ENCODE results near the gene FIGNL1.
A peak's percentile ranks its signal among the peaks of the same experiment; 100 is the strongest.
"Not testable (repeated sequence)": the region's sequence is repeated elsewhere in the genome, so short reads cannot be mapped to it uniquely, and the experiment has no call there.

Gene FIGNL1

GRCh38 chr7:50470250-50471163, 20.4 kb upstream of the FIGNL1 start:
- no peak for DNase-seq

DNA sequence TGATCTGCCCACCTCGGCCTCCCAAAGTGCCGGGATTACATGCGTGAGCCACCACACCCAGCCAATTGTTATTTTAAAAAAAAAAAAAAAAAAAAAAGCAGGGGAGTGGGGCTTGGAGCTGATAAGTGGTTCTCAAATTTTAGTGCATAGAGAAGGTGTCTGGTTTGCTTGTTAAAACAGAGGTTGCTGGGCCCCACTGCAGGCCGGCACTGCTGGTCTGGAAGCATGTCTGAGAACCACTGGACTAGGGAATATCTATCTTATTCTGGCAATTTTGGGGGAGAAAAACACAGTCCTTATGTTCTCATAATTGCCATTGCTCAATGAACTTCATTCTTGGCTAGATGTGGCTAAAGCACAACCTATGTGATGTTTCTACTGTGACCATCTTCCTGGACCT, 19.0 kb upstream of the FIGNL1 start:
- DNase-seq: no peak

- DNase-seq: peak; percentile 50 to 78 (median 65)
Measured at GRCh38 chr7:50467817-50468610, 17.9 kb upstream of the FIGNL1 start.

DNA sequence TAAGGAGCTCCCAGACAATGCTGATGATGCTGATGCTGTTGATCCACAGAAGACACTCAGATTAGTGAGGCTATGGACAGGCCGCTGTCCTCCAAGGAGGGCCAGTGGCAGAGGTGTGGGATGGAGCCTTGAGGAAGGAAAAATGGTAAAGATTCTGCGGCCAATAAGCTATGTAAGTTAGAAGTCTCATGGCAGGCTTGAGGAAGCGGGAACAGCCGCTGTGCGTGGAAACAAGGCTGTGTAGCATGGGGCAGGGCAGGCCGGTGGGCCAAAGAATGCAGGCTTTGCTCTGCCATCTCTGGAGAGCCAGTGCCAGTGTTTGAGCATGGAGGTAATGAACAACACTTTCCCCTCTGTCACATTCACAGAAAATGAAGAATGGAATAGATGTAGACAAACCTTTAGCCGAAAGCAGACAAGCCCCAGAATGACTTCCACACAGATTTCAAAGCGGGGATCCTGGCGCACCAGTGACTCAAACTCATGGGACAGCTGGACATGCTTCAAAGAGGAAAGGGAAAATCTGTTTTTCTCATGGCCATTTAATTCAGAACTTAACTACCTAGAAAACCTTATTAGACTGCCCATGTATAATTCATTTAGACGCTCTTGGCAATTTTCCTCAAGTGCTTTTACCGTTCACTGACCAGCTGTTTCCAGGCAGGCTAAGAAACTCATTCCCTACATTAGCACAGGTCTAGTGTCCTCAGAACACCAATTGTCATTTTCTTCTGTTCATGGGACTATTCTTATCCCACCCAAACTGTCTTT, 16.9 kb upstream of the FIGNL1 start:
- no peak for DNase-seq

- no peak for DNase-seq
Measured at GRCh38 chr7:50463035-50463434, 12.9 kb upstream of the FIGNL1 start.

DNA sequence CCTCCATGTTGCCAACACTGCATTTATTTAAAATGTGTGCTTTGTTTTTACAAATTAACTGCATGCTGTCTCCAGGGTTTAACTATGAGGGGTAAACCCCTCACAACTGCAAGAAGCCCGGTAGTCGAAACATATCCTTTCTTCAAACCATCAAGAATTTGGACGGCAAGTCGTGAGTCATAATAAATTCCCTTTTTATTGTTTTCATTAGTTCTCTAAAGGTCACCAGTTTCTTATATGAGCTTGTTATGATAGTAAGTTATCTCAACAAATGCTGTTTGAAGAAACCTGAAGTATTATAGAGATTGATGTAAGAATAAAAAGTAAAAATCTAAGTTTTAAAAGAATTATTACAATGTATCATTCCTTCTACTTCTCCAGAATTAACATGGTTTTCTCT, 12.2 kb upstream of the FIGNL1 start:
- DNase-seq: no peak

DNA sequence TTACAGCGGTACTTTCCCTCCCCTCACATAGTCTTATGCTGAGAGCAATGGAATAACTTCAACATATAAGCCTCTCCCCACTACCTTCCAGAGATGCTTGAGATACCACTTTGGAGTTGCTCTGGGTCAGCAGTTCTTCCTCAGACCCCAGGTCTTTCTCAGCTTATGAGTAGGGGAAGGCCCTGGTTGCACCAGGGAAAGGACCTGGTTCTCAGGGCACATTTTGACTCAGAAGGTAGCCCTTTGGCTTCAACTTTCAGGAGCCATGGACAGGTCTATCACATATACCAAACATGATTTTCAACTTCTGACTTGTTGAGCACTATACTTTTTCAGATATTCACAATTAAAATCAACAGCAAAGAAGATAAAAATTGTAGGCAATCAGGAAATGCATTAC, 11.5 kb upstream of the FIGNL1 start:
- DNase-seq: no peak

DNA sequence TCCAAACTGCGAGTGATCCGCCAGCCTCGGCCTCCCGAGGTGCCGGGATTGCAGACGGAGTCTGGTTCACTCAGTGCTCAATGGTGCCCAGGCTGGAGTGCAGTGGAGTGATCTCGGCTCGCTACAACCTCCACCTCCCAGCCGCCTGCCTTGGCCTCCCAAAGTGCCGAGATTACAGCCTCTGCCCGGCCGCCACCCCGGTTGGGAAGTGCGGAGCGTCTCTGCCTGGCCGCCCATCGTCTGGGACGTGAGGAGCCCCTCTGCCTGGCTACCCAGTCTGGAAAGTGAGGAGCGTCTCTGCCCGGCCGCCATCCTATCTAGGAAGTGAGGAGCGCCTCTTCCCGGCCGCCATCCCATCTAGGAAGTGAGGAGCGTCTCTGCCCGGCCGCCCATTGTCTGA, 9.0 kb upstream of the FIGNL1 start:
- DNase-seq: not testable (repeated sequence)

- not testable (repeated sequence) for DNase-seq
Measured at GRCh38 chr7:50458651-50459050, 8.5 kb upstream of the FIGNL1 start.

DNA sequence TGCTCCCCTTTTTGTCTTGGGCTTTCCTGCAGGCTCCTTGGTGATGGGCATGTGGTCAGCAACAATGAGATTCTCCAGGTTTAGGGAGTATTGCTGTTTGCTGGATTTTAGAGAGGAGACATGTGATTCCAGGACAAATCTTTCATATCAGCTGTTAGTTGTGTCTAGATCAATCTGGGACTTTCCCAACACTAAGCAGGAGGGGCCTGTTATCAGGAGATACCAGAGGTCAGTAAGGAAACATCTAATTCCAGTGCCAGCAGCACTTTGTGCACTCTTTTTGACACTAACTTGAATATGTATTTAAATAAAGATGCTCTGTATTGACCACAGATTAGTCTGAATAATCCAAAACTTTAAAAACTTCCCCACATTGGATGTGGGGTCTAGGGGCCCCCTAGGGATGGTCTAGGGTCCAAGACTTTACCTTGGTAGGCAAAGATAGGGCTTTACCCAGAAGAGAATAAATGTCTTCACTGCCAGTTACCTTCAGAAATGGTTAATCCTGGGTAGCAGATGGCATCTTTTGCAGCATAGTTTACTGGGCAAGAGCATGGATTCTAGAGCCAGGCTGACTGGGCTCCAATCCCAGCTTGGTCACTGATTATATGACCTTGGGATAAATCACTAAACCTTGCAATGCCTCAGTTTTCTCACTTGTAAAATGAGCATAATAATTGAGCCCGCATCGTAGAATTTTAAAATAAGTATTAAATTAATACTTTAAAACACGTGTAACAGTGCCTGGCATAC, 6.4 kb upstream of the FIGNL1 start:
- no peak for DNase-seq

GRCh38 chr7:50455658-50456057, 5.5 kb upstream of the FIGNL1 start:
- no peak for DNase-seq

DNA sequence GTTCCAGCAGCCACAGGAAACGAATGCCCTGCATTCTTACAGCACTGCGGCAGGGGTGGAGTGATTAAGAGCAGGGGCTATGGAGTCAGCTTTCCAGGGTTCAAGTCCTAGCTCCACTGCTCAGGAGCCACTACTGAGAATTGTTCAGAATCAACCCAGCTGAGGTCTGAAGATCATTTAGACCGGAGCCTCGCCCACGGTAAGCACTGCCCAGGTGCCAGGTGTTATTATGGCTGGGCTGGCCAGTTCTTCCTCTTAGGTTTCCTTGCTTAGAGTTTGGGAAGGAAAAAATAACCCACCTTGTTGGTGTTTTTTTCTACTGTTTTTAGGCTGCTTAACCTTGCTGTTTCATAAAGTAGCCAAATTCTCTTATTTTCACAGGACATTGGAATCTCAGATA, 4.8 kb upstream of the FIGNL1 start:
- DNase-seq: no peak

GRCh38 chr7:50450590-50451032, 461 bp upstream of the FIGNL1 start:
- DNase-seq: peak in 2 of 6 experiments; percentile 31 to 47

DNA sequence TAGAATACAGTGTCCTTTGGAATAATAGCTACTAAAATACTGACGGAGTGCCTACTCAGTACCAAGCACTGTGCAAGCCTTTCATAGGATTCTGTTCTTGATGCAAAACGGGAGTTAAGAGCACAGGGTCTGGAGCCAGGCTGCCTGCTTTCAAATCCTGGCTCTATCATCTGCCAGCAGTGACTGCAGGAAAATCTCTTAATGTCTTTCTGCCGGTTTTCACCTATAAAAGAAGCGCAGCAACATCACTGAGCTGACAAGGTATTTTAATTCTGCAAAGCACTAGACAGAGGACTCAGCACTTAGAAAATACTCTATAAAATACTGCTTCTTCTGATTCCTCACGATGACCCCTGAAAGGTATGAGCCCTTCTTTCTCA, 659 bp downstream of the FIGNL1 start:
- no peak for DNase-seq

GRCh38 chr7:50448823-50449222, 1.3 kb downstream of the FIGNL1 start:
- DNase-seq: no peak

DNA sequence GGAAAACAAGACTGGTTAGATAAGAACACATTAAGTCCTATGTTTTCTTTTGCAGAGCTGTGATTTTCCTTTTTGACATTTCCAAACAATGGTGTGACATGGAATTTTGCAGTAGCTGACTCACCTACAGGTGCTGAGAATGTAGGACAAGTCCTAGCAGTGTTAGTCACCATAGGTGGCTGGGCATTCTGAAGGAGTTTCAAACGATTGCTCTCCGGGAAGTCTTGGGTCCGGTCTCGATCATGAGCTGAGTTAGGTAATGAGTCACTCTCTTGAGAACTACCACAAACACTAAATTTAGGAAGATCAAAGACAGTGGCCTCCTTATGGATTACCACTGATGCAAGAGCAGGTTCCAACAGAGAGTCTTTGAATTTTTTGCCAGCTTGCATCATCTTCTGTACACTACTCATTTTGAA, 3.6 kb downstream of the FIGNL1 start:
- no peak for DNase-seq

DNA sequence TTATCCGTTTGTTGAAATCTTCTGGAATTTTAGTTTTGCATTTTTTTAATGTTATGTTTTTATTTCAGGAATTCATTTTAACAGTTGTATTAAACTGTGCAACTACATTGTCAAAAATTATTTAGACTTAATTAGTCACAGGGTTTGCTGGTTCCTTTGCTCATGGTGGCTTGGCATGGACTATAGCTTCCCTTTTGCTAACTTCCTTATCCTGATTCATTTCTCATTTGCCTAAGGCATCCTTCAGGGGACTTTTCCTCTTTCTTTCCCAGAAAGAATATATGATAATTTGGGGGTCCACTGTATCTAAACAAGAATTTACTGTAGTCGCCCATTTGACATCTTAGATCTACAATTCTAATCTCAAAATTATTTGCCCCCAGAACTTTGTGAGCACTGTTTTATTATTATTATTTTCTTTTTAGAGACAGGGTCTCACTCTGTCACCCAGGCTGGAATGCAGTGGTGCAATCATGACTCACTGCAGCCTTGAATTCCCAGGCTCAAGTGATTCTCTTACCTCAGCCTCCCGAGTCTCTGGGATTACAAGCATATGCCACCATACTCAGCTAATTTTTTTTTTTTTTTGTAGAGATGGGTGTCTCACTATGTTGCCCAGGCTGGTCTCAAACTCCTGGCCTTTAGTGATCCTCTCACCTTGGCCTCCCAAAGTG, 13.9 kb downstream of the FIGNL1 start:
- DNase-seq: no peak

GRCh38 chr7:50431722-50432305, 18.3 kb downstream of the FIGNL1 start:
- no peak for DNase-seq

- no peak for DNase-seq
Measured at GRCh38 chr7:50431316-50431715, 18.8 kb downstream of the FIGNL1 start.

DNA sequence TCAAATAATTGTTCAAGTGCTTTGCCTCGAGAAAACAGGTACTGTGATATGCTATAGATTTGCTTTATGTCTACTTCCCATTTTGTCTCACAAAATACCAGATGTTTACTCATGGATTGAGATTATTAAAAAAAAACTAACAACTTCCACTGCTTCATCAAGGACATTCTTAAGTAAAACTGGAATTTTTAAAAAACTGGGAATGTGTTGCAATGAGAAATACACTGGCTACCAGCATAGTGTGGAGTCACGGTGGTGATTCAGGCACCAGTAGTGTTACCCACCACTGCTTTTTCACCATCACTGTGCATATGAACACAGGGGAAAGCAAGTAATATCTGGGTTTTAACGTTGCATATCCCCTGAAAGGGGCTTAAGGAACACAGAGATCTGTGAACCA, 21.2 kb downstream of the FIGNL1 start:
- DNase-seq: no peak

DNA sequence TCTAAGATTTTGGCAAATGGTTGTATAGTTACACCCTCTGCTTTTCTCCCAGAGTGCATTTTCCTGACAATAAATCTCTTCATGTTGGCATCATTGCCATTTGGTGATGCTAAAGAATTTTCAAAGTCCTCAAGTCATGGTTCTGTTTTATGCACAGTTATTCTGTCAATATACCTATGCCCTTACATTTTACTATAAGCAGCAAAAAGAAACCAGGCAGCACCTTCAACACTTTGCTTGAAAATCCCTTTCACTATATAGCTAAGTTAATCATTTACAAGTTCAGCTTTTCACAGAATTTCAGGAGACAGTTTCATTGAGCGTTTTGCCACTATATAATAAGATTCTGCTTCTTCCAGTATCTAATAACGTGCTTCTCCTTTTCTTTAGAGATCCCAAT, 22.6 kb downstream of the FIGNL1 start:
- no peak for DNase-seq
